Stimulated activated CD4-positive, alpha-beta T cell treated with anti-CD3 and anti-CD28 coated beads, Interleukin-1b, Interleukin-23, amount 100 ng/mL, for 48 hours (primary cell): ENCODE results near the gene AMOTL1.
"Not testable (repeated sequence)": the region's sequence is repeated elsewhere in the genome, so short reads cannot be mapped to it uniquely, and the experiment has no call there.

Source experiments
- DNase-seq: peaks from one replicate; pipeline ENCODE4 v3.0.0-alpha.2; 2020

Gene AMOTL1

DNA sequence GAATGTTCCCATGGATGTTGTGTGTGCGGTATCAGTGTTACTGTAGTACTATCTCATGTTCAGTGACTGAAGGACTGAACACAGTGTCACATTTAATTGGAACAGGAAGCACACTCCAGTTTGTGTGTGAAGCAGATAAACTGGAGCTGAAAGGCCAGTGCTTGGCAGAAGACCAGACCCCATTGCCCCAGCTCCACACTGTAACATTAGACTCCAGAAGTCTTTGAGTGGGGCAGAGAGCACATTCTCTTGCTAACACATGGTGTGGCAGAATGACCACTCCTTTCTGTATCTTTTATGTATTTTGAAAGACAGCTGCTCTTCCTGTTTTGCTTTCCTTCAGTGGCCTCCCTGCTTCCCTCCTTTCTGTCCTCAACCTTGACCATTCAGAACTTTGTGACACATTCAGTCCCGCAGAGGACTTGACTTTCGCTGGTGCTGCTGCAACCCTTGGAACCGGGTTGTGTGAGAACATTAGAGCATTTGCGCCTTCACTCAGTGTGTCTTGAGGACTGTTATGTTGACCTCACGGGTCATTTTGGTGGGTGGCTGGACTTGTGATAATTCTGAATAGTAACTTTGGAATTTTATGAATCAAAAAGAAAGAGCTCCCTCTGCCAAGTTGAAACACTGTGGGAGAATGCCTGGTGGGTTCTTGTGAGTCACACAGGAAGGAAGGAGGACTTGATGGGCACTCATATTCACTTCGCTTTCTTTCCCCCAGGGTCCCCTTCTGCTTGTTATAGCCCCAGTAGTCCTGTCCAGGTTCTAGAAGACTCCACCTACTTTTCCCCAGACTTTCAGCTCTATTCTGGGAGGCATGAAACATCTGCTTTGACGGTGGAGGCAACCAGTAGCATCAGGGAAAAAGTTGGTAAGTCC is 26.4 kb downstream of the AMOTL1 start:
- DNase-seq, result no peak

DNA sequence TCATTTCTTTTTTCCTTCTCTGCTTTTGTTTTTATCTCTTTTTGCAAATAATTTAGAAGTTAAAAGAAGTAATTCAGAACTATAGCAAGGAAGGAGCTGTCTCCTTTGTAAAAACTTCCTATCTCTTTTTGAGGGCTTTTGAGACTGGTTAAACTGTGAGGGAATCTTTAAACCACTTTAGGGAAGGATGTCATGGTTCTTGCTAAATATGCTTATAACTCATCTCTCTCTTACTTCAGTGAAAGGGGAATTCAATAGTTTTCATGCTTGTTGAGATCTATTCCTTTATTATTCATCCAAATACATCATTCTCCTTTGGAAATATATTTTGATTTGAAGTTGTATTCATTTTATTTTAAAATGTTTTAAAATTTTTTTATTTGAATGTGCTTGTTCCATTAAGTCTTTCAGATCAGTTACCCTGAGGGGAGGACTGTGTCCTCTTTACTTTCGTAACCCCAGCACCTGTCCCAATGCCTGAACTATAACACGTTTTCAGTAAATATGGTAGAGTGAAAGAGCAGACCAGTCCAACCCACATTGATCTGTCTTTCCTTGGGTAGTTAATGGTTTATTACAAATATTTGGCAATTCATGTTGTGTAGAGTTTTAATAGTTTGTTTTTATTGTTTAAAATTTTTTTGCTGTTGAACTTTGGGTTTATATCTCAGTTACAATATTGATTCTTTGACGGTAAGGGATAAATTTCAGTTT is 27.5 kb downstream of the AMOTL1 start:
- no peak for DNase-seq

DNA sequence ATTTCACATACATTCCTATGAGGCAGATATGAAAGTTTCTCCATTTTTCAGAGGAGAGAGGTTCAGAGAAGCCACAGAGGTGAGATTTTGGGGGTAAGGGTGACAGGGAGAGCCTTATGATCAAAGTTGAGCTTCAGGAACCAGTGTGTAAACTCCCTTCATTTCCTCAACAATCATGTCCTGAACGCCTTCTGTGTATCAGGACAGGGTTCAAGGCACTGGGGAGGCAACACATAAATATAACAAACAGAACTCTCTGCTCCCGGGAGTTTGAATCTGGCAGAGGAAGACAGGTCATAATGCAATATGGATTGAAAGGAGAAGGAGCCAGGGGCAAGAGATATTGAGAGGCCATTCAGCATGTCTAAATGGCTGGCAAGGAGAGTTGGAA is 28.0 kb downstream of the AMOTL1 start:
- DNase-seq, result no peak

DNA sequence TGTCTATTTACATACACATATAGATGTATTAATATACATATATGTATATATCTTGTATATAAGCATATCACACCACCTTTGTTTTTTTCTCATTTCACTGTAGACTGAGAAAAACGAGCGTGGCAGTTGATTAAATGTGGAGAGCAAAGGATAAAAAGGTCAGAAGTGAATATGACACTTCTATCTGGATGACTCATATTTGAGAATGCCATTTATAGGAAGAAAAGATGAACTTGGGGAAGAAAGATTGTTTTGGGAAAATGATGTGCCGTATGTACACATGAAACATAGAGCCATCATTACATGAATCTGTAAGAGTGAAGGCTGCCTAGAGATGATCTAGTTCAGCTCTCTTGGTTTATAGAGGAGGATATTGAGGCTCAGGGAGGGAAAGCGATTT is 28.7 kb downstream of the AMOTL1 start:
- DNase-seq, result no peak

DNA sequence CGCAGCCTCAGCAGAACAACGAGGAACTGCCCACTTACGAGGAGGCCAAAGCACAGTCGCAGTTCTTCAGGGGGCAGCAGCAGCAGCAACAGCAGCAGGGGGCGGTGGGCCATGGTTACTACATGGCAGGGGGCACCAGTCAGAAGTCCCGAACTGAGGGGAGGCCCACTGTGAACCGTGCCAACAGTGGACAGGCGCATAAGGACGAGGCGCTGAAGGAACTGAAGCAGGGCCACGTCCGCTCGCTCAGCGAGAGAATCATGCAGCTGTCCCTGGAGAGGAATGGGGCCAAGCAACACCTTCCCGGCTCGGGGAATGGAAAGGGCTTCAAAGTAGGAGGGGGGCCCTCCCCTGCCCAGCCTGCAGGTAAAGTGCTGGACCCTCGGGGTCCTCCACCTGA is 31.6 kb downstream of the AMOTL1 start:
- DNase-seq, result no peak

DNA sequence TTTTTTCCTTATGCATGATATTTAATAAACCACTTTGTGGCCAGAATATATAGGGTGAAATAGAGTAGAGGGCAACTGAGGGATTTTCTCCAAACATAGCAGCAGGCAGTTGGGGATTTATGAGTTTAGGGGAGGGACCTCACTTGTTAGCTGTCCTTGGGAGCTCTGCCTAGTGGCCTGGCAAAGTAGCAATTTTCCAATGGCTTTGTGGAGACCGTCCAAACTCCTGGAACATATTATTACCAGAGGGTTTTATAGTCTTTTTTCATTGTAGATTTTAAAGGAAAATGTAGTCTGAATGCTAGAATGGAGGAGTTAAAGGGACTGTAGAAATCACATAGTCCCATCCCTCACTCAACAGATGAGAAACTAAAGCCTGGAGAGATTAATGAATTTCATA is 32.3 kb downstream of the AMOTL1 start:
- no peak for DNase-seq

DNA sequence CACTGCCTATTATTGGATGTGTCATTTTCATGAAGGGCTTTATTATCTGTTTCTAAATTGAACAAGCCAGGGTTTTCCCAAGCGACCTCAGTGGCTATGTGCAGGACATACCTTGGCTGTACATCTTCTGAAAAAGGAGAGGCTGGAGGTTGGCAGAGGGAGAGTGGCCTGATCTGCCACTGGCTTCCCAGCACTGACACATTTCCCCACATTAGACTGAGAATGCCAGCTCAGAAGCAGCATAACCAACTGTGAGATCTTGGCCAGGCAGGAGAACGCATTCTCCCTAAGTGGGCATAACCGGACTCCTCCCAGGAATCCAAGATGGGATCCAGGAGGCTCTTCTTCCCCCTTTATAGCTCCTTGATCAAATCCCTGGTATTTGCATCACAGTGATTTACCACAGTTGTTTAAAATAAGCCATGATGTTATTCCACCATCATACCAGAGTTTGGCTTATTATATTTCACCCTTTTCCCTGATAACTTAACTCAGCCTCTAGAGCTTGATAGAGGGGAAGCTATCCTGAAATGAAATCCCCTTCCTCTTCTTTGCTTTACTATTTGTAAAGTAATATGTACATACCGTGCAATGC is 33.8 kb downstream of the AMOTL1 start:
- no peak for DNase-seq

DNA sequence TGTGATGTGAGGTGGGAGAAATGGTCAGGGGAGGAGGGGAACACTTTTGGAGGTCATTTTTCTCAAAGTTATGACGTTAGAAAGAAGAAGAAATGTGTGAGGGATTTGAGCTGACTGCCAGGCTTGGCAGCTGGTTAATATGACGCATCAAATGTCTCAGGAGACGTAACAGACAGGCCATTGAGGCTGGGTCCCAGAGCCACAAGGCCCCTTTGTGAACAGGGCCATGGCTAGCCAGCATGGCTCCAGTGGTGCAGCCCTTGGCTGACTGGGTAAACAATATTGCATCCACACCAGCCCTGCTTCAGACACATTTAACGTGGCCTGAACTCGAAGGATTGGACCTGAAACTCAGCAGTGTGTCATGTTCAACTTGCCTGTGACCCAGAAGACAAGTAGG is 34.3 kb downstream of the AMOTL1 start:
- DNase-seq, result no peak

DNA sequence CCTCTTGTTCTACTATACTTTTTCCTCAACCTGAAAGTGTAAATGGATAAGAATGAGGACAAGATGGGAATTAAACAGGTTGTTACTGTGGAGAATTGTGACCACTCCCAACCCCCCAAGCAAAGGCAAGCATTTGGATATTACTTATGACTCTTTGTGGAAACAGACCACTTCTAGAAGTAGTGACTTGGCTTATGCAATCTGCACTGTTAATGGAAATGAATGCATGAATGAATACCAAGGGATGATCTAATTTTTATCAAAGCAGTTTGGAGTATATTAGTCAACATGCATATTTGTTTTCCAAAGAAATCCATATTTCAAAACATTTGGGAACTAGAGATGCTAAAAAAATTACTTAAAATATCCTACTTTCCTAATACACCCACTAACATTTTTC is 35.3 kb downstream of the AMOTL1 start:
- no peak for DNase-seq

DNA sequence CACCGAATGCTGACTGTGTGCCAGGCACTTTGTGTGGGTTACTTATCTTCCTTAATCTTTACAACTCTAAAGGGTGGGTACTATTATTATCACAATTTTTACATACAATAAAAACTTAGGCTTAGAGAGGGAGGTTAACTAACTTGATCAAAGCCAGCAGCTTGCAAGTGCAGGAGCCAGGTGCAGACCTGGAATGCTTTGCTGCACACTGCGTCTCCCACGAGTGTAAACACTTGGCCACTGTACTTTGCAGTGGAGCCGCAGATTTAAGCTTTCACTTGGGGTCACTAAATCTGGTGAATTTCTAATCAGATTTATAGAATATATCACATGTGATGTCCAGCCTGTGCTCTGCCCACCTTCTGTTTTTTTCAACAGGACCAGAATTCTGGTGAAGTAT is 36.7 kb downstream of the AMOTL1 start:
- no peak for DNase-seq

DNA sequence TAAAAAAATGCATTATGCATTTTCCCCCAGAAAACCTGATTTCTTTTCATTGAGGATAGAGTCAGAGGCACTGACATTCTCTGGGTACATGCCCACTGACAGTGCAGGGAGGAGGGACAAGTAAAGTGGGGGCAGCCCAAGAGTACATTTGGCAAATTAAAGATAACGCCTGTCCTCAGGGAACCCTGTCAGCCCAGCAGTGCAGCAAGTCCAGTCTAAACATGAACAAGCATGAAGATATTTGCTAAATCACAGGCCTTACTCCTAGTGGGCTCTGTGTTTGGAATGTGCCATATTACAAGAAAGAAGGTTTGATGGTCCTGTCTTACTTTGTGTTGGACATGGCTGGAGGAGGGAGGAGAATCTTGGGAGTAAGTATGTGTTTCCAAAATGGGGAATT is 37.9 kb downstream of the AMOTL1 start:
- DNase-seq, result no peak

DNA sequence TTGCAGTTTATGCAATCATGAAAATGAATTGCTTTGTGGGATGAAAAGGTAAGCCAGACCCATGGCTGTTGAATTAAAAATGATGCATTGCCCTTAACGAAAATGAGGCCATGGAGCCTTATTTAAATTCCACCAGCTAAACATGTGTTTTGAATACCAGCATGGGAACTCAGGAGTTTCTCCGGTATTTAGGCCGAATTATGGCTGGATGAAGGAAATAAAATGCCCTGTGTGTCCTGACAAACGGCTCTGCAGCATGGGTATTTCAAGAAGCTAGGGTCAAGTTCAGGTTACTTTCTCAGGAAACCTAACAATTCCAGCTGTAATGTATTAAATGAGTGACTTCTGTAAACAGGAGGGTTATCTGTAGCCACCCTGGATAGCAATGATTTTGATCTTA is 38.3 kb downstream of the AMOTL1 start:
- no peak for DNase-seq

DNA sequence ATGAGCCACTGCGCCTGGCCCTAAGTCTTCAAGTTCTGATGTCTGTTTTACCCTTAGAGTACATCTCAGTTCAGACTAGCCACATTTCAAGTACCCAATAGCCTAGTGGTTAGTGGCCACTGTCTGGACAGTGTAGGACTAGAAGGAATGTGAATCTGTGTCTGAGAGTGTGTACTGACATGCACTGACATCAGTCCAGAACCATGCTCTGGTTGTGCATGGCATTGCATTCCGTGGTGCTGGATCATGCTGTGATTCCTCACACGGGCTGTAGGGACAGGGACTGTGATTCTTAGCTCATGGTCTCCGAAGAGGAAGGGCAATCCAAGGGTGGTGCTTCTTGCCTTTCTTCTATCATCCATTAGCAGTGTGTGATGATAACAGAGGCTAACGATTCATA is 41.1 kb downstream of the AMOTL1 start:
- no peak for DNase-seq

DNA sequence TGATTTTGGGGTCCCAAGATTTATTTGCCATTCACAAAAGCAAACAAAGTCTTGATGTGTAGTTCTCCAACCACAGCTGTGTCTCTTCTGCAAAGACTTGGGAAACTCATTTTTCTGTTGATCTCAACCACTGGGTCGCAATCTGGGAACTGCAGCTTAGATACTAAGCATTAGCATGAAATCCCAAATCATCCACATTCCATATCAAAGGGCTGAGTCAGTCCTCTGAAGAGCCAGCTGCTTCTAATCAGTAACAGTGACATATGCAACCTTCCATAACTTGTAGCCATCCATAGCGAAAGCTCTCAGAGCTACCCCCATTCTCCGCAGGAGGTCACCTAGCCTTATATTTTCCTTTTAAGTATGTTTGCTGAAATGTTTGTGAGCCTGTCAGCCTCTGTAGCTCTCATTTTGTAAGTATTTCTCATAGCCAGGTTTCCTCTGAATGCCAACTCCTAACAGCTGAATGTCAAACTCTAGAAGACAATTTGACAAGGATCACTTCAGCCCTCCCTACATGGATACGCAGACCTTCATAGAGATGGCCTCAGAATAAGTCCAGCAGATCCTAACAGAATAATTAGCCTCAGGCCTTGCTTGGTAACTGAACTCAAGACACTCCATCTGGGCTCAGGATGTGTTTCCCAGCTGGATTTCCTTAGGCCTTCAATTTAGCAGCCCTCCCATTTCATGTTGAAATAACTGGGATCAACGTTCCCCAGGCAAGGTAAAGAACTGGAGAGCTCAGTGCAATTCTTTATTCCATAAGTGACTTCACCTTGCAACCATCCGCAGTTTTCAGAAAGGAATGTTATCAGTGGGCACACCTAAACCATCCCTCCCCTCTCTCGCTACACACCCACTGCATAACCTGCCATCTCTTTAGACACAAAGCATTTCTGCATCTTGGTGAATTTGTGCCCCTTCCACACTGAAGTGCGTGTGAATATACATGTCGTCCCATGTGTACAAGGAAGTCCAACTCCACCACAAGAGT is 44.9 kb downstream of the AMOTL1 start:
- not testable (repeated sequence) for DNase-seq

DNA sequence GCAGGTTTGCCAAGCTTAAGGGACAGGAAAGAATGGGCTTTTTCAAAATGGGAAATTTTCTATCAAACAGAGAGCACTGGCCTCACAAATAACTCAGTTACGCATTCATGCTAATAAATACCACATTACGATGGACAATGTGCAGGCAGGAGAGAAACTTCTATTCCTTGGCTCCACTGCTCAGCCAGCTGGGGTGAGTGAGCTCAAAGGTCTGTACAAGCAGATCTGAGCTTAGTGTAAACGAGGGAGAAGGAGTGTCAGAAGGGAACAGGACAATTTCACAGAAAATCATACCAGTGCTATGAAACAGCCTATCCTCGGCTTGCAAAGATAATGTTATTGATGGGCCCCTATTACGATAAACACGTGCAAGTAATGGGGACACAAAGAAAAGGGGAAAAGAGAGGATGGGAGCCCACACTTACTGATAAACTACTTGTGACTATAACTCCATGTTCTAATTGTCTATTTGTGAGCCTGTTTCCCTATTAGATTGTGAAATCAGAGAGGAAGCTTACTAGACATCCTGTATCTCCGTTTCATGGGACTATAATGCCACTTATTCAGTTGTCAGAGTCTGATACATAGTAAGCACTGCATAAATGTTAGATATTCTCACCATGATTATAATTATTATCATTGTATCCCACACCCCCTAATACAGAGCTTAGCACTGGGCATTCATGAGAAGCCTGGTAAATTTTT is 46.3 kb downstream of the AMOTL1 start:
- DNase-seq, result no peak

DNA sequence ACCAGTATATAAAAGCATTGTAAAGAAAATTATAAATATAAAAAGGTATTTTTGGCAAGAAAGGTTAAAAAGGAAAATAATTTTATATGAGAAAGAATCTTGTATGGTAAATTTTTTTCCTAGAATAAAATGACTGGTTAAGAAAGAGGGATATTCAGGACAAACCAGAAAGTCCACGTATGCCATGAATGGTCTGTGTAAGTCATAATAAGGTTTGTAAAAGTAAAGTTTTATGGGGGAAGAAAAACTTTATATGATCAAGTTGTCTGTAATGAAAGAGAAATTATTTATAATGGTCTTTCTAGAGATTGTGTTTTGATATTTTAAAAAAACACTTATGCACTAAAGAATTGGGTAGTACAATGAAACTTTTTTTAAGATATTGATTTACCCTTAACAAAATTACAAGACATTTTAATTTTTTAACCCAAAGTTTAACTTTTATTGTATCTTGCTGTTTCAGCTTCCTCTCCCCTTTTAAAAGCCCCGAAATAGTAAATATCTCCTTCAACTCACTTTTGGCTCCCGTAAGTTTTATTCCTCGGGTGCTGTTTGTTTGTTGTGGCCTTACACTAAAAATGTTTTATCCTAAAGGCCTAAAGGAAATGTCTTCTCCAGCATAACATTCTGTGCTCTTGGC is 47.7 kb downstream of the AMOTL1 start:
- no peak for DNase-seq

DNA sequence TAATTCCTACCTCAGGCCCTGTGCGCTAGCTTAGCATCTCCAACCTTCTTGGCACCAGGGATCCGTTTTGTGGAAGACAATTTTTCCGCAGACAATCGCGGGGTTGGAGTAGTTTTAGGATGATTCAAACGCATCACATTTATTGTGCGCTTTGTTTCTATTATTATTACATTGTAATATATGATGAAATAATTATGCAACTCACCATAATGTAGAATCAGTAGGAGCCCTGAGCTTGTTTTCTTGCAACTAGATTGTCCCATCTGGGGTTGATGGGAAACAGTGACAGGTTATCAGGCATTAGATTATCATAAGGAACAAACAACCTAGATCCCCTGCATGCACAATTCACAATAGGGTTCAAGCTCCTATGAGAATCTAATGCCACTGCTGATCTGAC is 52.3 kb downstream of the AMOTL1 start:
- no peak for DNase-seq

DNA sequence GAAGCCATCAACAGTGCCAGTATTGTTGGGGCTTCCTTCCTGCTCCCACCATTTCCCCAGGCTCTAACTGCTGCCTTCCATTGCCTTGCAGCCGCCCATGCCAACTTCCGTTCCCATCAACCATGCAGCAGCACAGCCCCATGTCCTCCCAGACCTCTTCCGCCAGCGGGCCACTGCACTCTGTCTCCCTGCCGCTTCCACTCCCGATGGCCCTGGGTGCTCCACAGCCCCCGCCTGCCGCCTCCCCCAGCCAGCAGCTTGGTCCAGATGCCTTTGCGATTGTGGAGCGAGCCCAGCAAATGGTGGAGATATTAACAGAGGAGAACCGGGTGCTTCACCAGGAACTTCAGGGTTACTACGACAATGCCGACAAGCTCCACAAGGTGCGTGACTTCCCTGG is 53.3 kb downstream of the AMOTL1 start:
- DNase-seq, result no peak

DNA sequence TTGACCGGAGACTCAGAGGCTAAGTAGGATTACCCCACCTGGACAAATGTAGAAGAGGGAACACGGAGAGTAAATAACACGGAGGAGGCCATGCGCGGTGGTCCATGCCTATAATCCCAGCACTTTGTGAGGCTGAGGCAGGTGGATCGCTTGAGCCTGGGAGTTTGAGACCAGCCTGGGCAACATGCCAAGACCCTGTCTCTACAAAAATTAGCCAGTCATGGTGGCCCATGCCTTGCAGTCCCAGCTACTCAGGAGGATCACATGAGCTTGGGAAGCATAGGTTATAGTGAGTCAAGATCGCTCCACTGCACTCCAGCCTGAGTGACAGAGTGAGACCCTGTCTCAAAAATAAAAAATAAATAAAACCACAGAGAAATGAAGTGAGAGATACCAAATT is 53.9 kb downstream of the AMOTL1 start:
- no peak for DNase-seq

DNA sequence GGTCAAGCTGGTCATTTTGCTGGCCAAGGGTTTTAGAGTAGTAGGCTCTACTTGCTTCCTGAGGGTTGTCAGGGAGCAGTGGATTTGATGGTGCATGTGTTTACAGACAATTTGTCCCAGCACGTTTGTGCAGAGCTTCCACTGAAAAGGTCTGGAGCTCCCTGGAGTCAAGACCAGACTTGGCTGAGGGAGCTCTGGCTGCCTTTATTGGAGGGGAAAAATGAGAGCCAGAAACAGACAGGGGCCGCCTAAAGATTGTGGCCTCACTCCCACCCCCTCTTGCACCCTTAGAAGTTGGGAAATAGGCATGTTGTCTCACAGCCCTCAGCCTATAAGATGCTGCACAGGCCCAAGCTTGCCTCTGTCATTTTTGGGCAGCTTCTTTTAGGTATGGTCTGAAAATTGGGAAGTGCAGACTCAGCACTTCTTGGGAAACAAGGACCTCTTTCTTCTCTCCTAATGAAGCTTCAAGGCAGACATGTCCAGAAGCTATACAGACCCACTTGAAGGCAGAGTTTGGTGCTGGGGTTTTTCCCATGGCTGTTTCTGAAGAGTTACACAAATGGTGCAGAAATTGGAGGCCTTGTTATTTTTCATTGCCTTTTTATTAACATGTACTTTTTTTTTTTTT is 55.1 kb downstream of the AMOTL1 start:
- DNase-seq, result no peak

DNA sequence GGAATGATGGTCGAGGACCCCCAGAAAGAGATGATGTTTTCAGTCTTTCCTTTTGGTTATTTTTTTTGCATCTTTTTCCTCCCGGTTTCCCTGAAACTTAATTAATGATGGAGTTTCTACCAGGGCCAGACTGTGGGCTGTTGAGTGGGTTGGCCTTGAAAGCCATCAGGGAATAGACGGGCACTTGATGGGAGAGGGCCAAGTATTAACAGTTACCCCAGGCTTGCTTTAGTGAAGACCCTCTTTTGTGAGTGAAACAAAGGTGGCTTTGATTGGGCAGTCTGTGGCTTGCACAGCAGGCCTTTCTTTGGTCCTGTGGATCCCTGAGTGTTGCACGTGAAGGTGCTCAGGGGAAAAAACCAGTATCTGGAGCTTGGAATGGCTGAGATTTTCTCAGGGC is 56.9 kb downstream of the AMOTL1 start:
- DNase-seq, result no peak
